ENCODE results near the gene KIF6.

Gene KIF6

GRCh38 chr6:39441986-39442385 is 283.2 kb downstream of the KIF6 start:
- DNase-seq: no peak

GRCh38 chr6:39441301-39441700 is 283.9 kb downstream of the KIF6 start:
- no peak for DNase-seq

GRCh38 chr6:39440039-39440426 is 285.2 kb downstream of the KIF6 start:
- DNase-seq: no peak

GRCh38 chr6:39439342-39440038 is 285.7 kb downstream of the KIF6 start:
- no peak for DNase-seq

GRCh38 chr6:39433630-39434029 is 291.6 kb downstream of the KIF6 start:
- DNase-seq: no peak

GRCh38 chr6:39432330-39433025 is 292.7 kb downstream of the KIF6 start:
- DNase-seq: no peak

- no peak for DNase-seq
Observed at GRCh38 chr6:39430871-39431523, 294.2 kb downstream of the KIF6 start.

GRCh38 chr6:39430446-39430845 is 294.8 kb downstream of the KIF6 start:
- no peak for DNase-seq

GRCh38 chr6:39428816-39429215 is 296.4 kb downstream of the KIF6 start:
- no peak for DNase-seq

GRCh38 chr6:39428152-39428551 is 297.1 kb downstream of the KIF6 start:
- DNase-seq: no peak

GRCh38 chr6:39426073-39426456 is 299.1 kb downstream of the KIF6 start:
- DNase-seq: no peak

GRCh38 chr6:39425346-39426072 is 299.7 kb downstream of the KIF6 start:
- DNase-seq: no peak

GRCh38 chr6:39424831-39425230 is 300.4 kb downstream of the KIF6 start:
- no peak for DNase-seq

GRCh38 chr6:39422238-39422637 is 303.0 kb downstream of the KIF6 start:
- DNase-seq: no peak

- no peak for DNase-seq
Observed at GRCh38 chr6:39421383-39422225, 303.6 kb downstream of the KIF6 start.

GRCh38 chr6:39420300-39421265 is 304.6 kb downstream of the KIF6 start:
- no peak for DNase-seq

- DNase-seq: no peak
Observed at GRCh38 chr6:39419607-39420006, 305.6 kb downstream of the KIF6 start.

GRCh38 chr6:39417440-39417839 is 307.8 kb downstream of the KIF6 start:
- DNase-seq: no peak

- no peak for DNase-seq
Observed at GRCh38 chr6:39416728-39417127, 308.5 kb downstream of the KIF6 start.

- no peak for DNase-seq
Observed at GRCh38 chr6:39416026-39416425, 309.2 kb downstream of the KIF6 start.

- no peak for DNase-seq
Observed at GRCh38 chr6:39415482-39415881, 309.7 kb downstream of the KIF6 start.

Data from CD4-positive, alpha-beta T cell treated with Interferon gamma for 1 hour (primary cell).